Fibroblast of lung (primary cell): Measurements from ENCODE around the gene BCL7C.

Experiments
- EZH2 ChIP-seq: IDR thresholded peaks from 2 replicates; pipeline ENCODE4 v1.5.1; 2012; ENCODE audit warnings: low read length, control low read depth, mild to moderate bottlenecking; ENCODE audit errors: missing control alignments
- TF ChIP-seq, protein P1 (sequence below), 2 donors: IDR thresholded peaks in 1 of 2; conservative IDR thresholded peaks in 1 of 2; 1 replicate in 1 of 2; 2 replicates in 1 of 2; pipeline ENCODE4 v1.5.1; 2011 to 2012; ENCODE audit warnings: low read length in 2 of 2, control low read depth in 1 of 2, inconsistent platforms in 1 of 2, low read depth in 1 of 2, mild to moderate bottlenecking in 1 of 2

DNA sequence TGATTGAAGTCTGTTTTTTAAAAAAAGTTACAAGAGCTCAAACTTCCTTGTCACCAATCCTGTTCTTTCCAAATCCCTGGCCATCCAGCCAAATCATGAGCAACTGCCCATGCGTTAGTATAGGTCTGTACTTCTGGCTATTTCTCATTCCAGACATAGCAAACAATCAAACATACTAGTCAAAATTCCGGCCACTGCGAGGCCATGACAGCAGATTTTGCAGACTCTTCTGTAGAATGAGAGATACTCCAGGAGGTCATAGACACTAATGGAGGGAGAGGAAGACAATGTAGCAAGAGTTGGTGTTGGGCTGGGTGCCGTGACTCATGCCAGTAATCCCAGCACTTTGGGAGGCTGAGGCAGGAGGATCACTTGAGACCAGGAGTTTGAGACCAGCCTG lies 50.9 kb downstream of the BCL7C start:
- TF ChIP-seq, protein P1, sequence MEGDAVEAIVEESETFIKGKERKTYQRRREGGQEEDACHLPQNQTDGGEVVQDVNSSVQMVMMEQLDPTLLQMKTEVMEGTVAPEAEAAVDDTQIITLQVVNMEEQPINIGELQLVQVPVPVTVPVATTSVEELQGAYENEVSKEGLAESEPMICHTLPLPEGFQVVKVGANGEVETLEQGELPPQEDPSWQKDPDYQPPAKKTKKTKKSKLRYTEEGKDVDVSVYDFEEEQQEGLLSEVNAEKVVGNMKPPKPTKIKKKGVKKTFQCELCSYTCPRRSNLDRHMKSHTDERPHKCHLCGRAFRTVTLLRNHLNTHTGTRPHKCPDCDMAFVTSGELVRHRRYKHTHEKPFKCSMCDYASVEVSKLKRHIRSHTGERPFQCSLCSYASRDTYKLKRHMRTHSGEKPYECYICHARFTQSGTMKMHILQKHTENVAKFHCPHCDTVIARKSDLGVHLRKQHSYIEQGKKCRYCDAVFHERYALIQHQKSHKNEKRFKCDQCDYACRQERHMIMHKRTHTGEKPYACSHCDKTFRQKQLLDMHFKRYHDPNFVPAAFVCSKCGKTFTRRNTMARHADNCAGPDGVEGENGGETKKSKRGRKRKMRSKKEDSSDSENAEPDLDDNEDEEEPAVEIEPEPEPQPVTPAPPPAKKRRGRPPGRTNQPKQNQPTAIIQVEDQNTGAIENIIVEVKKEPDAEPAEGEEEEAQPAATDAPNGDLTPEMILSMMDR (conservative IDR thresholded peaks at IDR 0.05 in 1 of 2, IDR thresholded peaks at IDR 0.05 in 1 of 2; ENCODE audit: low read depth in 1 of 2, low read length in 2 of 2), result no peak
- no peak for TF ChIP-seq EZH2
